Measurements from ENCODE around the gene TLL2. TPM values are rescaled to one million over a fixed set of nuclear protein-coding genes. Genes with fewer than 3 reads are reported as not detected.

The TLL2 gene
- total and polyA plus RNA-seq, 4 donors: 0.07 to 0.23 (median 0.10) TPM

DNA sequence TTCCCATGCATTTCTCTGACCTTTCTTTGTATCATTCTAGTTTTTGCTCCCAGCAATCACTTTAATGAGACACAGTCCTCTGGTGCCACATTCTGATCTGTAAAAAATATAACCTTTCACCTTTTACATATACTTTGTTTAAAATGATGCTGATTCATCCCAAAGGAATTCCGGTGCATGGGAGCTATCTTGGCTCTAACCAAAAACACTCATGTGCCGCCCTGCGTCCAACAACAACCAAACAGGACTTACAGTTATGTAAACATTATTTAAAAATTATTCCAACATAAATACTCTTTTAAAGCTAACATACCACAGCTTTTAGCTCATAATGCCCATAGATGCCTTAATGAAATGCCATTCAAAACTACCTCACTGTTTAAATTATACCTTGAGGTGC lies 147.2 kb downstream of the TLL2 start:
- Histone ChIP-seq H3K27me3 (ENCODE audit: control insufficient read depth in 3 of 3, insufficient read depth in 3 of 3, low read length in 2 of 3) (no peaks in the 10 kb centered on the region), H3K36me3 (ENCODE audit: control insufficient read depth in 4 of 4, insufficient read depth in 4 of 4, low read length in 4 of 4) (no peaks in the 10 kb centered on the region), H3K4me1 (ENCODE audit: control insufficient read depth in 5 of 5, insufficient read depth in 5 of 5, low read length in 5 of 5) (peaks cover 0 to 5% (median 0%) of the 10 kb centered on the region in 5 donors), H3K9me3 (ENCODE audit: control insufficient read depth in 4 of 4, insufficient read depth in 3 of 4, low read length in 3 of 4) (peaks cover 0 to 3% (median 0%) of the 10 kb centered on the region in 4 donors), H3K4me3 (no peak overlapping the region), H3K9ac (ENCODE audit: insufficient read depth in 1 of 2, low read length in 2 of 2) (no peak overlapping the region), H3K27ac (ENCODE audit: low read depth in 1 of 2, low read length in 1 of 2) (no peak overlapping the region)
- TF ChIP-seq, protein P1, sequence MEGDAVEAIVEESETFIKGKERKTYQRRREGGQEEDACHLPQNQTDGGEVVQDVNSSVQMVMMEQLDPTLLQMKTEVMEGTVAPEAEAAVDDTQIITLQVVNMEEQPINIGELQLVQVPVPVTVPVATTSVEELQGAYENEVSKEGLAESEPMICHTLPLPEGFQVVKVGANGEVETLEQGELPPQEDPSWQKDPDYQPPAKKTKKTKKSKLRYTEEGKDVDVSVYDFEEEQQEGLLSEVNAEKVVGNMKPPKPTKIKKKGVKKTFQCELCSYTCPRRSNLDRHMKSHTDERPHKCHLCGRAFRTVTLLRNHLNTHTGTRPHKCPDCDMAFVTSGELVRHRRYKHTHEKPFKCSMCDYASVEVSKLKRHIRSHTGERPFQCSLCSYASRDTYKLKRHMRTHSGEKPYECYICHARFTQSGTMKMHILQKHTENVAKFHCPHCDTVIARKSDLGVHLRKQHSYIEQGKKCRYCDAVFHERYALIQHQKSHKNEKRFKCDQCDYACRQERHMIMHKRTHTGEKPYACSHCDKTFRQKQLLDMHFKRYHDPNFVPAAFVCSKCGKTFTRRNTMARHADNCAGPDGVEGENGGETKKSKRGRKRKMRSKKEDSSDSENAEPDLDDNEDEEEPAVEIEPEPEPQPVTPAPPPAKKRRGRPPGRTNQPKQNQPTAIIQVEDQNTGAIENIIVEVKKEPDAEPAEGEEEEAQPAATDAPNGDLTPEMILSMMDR (IDR thresholded peaks at IDR 0.05; ENCODE audit: control extremely low read depth, extremely low read depth): no peak
- ATAC-seq (ENCODE audit: insufficient read depth, low FRiP score) (no peak), DNase-seq (peak in 2 of 3 donors; percentile 4 to 40)
- 57 to 76% methylated on average over 3 of the region's 3 CpGs for WGBS, 2 donors

DNA sequence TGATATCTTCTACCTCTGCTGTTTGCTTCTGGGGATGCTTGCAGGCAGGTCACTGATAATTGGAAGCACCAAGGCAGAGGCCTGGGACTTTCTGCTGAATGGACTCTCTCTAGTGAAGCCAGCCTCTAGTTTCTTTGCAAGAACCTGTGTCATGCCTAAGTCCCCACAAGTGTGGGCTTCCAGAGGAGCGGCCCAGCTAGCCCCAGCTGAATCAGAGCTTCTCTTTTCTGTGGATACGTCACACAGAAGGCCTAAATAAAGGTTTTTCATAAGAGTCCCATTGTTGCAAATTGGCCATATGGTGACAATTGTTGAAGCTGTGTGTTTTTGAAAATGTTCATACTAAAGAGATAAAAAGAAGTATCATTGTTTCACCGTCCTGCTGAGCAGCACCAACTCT lies 148.2 kb downstream of the TLL2 start:
- H3K4me3 ChIP-seq: no peak overlapping the region
- TF ChIP-seq, protein P1 (IDR thresholded peaks at IDR 0.05; ENCODE audit: control extremely low read depth, extremely low read depth): no peak
- H3K4me1 ChIP-seq (ENCODE audit: control insufficient read depth in 5 of 5, insufficient read depth in 5 of 5, low read length in 5 of 5): peaks cover 0 to 5% (median 0%) of the 10 kb centered on the region in 5 donors
- H3K27ac ChIP-seq (ENCODE audit: low read depth in 1 of 2, low read length in 1 of 2): no peak overlapping the region
- H3K36me3 ChIP-seq (ENCODE audit: control insufficient read depth in 4 of 4, insufficient read depth in 4 of 4, low read length in 4 of 4): no peaks in the 10 kb centered on the region
- DNase-seq: no peak
- H3K9me3 ChIP-seq (ENCODE audit: control insufficient read depth in 4 of 4, insufficient read depth in 3 of 4, low read length in 3 of 4): peaks cover 0 to 3% (median 0%) of the 10 kb centered on the region in 4 donors
- no peak overlapping the region for H3K9ac ChIP-seq (ENCODE audit: insufficient read depth in 1 of 2, low read length in 2 of 2)
- H3K27me3 ChIP-seq (ENCODE audit: control insufficient read depth in 3 of 3, insufficient read depth in 3 of 3, low read length in 2 of 3): no peaks in the 10 kb centered on the region
- no peak for ATAC-seq (ENCODE audit: insufficient read depth, low FRiP score)
- WGBS, 2 donors: 89 to 94% methylated on average over 3 of the region's 3 CpGs

DNA sequence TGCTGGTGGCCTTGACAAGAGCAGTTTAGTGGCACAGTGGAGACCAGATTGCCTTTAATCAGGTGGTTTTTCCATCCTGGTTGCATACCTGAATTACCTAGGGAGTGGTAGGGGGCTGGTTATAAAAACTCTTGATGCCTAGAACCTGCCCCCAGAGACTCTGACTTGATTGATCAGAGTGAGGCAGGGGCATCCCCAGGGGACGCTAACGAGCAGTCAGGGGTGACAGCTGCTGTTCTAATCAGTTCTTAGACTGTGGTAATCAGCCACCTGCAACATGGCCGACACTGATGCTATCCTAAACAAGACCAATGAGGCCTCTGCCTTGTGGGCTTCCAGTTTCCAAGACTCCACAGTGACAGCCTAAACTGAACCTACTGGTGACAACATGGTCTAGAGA lies 153.0 kb downstream of the TLL2 start:
- ATAC-seq (ENCODE audit: insufficient read depth, low FRiP score) (no peak), DNase-seq (no peak)
- WGBS, 2 donors: 80 to 89% methylated on average over 3 of the region's 3 CpGs
- Histone ChIP-seq H3K27me3 (ENCODE audit: control insufficient read depth in 3 of 3, insufficient read depth in 3 of 3, low read length in 2 of 3) (no peaks in the 10 kb centered on the region), H3K4me1 (ENCODE audit: control insufficient read depth in 5 of 5, insufficient read depth in 5 of 5, low read length in 5 of 5) (peaks cover 0 to 1% (median 0%) of the 10 kb centered on the region in 5 donors), H3K36me3 (ENCODE audit: control insufficient read depth in 4 of 4, insufficient read depth in 4 of 4, low read length in 4 of 4) (no peaks in the 10 kb centered on the region), H3K4me3 (no peak overlapping the region), H3K9me3 (ENCODE audit: control insufficient read depth in 4 of 4, insufficient read depth in 3 of 4, low read length in 3 of 4) (peaks cover 0 to 3% (median 0%) of the 10 kb centered on the region in 4 donors), H3K9ac (ENCODE audit: insufficient read depth in 1 of 2, low read length in 2 of 2) (no peak overlapping the region), H3K27ac (ENCODE audit: low read depth in 1 of 2, low read length in 1 of 2) (no peak overlapping the region)
- TF ChIP-seq, protein P1 (IDR thresholded peaks at IDR 0.05; ENCODE audit: control extremely low read depth, extremely low read depth): no peak

DNA sequence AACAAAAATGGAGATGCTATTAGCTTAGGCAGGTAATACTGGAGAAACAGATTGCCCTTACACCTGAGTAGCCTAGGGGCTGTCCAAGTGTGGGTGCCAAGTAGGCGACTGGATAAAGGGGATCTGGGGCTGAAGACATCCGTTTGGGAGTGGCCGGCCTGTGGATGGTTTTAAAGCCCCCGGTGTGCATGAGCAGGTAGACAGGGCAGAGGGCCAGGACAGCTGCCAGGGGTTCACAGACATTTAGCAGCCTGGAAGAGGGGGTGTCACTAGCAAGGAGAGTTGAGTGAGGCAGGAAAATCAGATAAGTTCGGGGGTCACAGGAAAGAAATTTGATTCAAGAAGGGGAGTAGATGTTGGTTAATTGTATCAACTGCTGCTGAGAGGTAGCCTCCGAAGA lies 153.4 kb downstream of the TLL2 start:
- H3K9ac ChIP-seq (ENCODE audit: insufficient read depth in 1 of 2, low read length in 2 of 2): no peak overlapping the region
- H3K4me3 ChIP-seq: no peak overlapping the region
- H3K27me3 ChIP-seq (ENCODE audit: control insufficient read depth in 3 of 3, insufficient read depth in 3 of 3, low read length in 2 of 3): no peaks in the 10 kb centered on the region
- H3K27ac ChIP-seq (ENCODE audit: low read depth in 1 of 2, low read length in 1 of 2): no peak overlapping the region
- no peaks in the 10 kb centered on the region for H3K36me3 ChIP-seq (ENCODE audit: control insufficient read depth in 4 of 4, insufficient read depth in 4 of 4, low read length in 4 of 4)
- WGBS, 2 donors: 94 to 95% methylated on average over 6 of the region's 6 CpGs
- no peak for ATAC-seq (ENCODE audit: insufficient read depth, low FRiP score)
- TF ChIP-seq, protein P1 (IDR thresholded peaks at IDR 0.05; ENCODE audit: control extremely low read depth, extremely low read depth): no peak
- DNase-seq: no peak
- peaks cover 0 to 1% (median 0%) of the 10 kb centered on the region in 5 donors for H3K4me1 ChIP-seq (ENCODE audit: control insufficient read depth in 5 of 5, insufficient read depth in 5 of 5, low read length in 5 of 5)
- H3K9me3 ChIP-seq (ENCODE audit: control insufficient read depth in 4 of 4, insufficient read depth in 3 of 4, low read length in 3 of 4): peaks cover 0 to 3% (median 0%) of the 10 kb centered on the region in 4 donors

Measured in lung (tissue), 12 donors.